Esophagus muscularis mucosa (tissue), 4 donors: ENCODE data around the gene PLXNA4. TPM values are rescaled to one million over a fixed set of nuclear protein-coding genes. Genes with fewer than 3 reads are reported as not detected.

ENCODE experiments used
- DNase-seq: peaks from one replicate; pipeline ENCODE4 v3.0.0-alpha.2; 2017; ENCODE audit errors: extremely low spot score
- H3K27ac ChIP-seq, 4 donors: fragments of 200-600 bp; sonication (generic); replicated peaks in 1 of 4; 1 replicate in 3 of 4; 2 replicates in 1 of 4; pipeline ENCODE4 v1.5.1; 2016 to 2019; ENCODE audit warnings: mild to moderate bottlenecking in 1 of 4
- H3K27me3 ChIP-seq, 4 donors: fragments of 200-600 bp; sonication (generic); one replicate each; pipeline versions ENCODE4 v1.5.1 to v1.6.0; 2016 to 2019
- H3K36me3 ChIP-seq, 4 donors: fragments of 200-600 bp; sonication (generic); one replicate each; pipeline ENCODE4 v1.5.1; 2016 to 2019
- H3K4me1 ChIP-seq, 4 donors: fragments of 200-600 bp; sonication (generic); one replicate each; pipeline ENCODE4 v1.5.1; 2016 to 2019
- H3K4me3 ChIP-seq, 4 donors: fragments of 200-600 bp; sonication (generic); 1 replicate in 2 of 4; 2 replicates in 2 of 4; pipeline ENCODE4 v1.5.1; 2016 to 2019; ENCODE audit warnings: mild to moderate bottlenecking in 4 of 4, moderate library complexity in 1 of 4
- H3K9me3 ChIP-seq, 4 donors: fragments of 200-600 bp; sonication (generic); 1 replicate in 3 of 4; 2 replicates in 1 of 4; pipeline ENCODE4 v1.5.1; 2016 to 2019
- EP300 ChIP-seq: sonication (generic); formaldehyde crosslinking; IDR thresholded peaks from one replicate; pipeline ENCODE4 v1.6.1; 2017; ENCODE audit warnings: antibody characterized with exemption
- POLR2A ChIP-seq: fragments of 450-650 bp; IDR thresholded peaks from one replicate; pipeline ENCODE4 v1.6.1; 2017; ENCODE audit warnings: antibody characterized with exemption, moderate library complexity, mild to moderate bottlenecking, low read depth
- POLR2AphosphoS5 ChIP-seq, 2 donors: sonication (generic); formaldehyde crosslinking; IDR thresholded peaks; one replicate each; pipeline ENCODE4 v1.6.1; 2017; ENCODE audit warnings: antibody characterized with exemption in 2 of 2
- WGBS: methylation state at CpG from one replicate; pipeline ENCODE4 v1.1.5; 2018; 5-methylcytosine and 5-hydroxymethylcytosine counted together
- intact Hi-C: fragments of 100-400 bp; cut with DNase I; formaldehyde crosslinking; loops from one replicate; pipeline ENCODE4 v1.15.1; 2023
- total RNA-seq, 4 donors: library from RNA; depleted of rRNA; stranded (reverse); fragments of >200 nt; gene quantifications; one replicate each; pipeline versions ENCODE4 v1.1.0 to v1.2.1, GENCODE V29; 2016
- TF ChIP-seq, protein P1 (sequence below), 3 experiments: fragments of 200-600 bp in 2 of 3; fragments of 450-650 bp in 1 of 3; sonication (generic) in 2 of 3; IDR thresholded peaks; one replicate each; pipeline ENCODE4 v1.5.1; 2017 to 2019; ENCODE audit warnings: antibody characterized with exemption in 3 of 3, mild to moderate bottlenecking in 2 of 3, moderate library complexity in 1 of 3

Gene PLXNA4
- total RNA-seq, 4 donors from 2014 or later, result 5.0 to 9.5 (median 6.6) TPM

DNA sequence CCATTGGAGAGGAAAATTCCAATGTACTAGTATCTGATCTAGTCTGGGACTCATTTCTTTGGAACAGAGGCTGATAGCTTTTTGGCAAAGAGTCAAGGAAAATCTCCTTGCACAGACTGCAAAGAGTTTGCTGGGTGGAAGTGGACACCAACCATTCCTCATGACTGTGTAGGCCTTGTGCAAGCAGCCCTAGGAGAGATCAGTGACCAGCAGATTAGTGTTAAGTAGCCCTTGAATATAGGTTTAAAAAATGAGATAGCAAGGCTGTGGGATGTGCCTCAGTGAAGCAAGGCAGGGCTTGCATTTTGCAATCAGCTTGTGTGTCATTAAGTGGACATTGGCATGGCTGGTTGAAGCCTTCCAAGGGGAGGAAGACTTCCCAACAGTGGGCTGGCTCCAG is 341.6 kb downstream of the PLXNA4 start:
- no peak overlapping the region for H3K4me3 ChIP-seq
- TF ChIP-seq EP300 (no peak), POLR2AphosphoS5 (IDR thresholded peaks at IDR 0.05) (no peak), POLR2A (no peak)
- TF ChIP-seq, protein P1, sequence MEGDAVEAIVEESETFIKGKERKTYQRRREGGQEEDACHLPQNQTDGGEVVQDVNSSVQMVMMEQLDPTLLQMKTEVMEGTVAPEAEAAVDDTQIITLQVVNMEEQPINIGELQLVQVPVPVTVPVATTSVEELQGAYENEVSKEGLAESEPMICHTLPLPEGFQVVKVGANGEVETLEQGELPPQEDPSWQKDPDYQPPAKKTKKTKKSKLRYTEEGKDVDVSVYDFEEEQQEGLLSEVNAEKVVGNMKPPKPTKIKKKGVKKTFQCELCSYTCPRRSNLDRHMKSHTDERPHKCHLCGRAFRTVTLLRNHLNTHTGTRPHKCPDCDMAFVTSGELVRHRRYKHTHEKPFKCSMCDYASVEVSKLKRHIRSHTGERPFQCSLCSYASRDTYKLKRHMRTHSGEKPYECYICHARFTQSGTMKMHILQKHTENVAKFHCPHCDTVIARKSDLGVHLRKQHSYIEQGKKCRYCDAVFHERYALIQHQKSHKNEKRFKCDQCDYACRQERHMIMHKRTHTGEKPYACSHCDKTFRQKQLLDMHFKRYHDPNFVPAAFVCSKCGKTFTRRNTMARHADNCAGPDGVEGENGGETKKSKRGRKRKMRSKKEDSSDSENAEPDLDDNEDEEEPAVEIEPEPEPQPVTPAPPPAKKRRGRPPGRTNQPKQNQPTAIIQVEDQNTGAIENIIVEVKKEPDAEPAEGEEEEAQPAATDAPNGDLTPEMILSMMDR (IDR thresholded peaks at IDR 0.05), result no peak
- intact Hi-C loops, result loop anchor here (2.0 kb wide), 1 partner anchor 62 kb away; no protein-coding TSS in a partner anchor

DNA sequence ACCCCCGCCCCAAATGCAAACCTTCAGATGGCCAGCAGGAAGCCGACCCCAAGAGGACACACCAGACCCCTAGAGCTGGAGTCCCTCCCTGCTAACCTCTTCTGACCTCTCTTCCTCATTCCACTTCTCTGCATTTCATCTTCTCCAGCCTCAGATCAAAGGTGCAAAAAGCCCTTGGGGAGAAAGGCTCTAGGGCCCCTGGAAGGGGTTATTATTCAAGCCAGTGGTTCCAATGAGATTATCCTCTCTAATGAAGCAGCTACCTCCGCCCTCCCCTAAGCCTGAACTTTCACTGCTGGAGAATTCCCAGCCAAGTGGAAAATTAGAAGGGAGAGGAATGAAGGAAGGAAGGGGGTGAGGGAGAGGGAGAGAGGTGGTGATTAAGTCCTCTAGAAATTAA is 343.9 kb downstream of the PLXNA4 start:
- H3K4me1 ChIP-seq, result no peaks in the 10 kb centered on the region
- H3K4me3 ChIP-seq, result no peak overlapping the region
- WGBS, result 87% methylated on average over 3 of the region's 3 CpGs
- no peaks in the 10 kb centered on the region for H3K36me3 ChIP-seq
- TF ChIP-seq, protein P1 (IDR thresholded peaks at IDR 0.05), result no peak
- TF ChIP-seq EP300 (no peak), POLR2AphosphoS5 (IDR thresholded peaks at IDR 0.05) (no peak), POLR2A (no peak)
- DNase-seq, result no peak
- intact Hi-C loops, result no loop called here
- H3K27me3 ChIP-seq, result no peaks in the 10 kb centered on the region
- no peaks in the 10 kb centered on the region for H3K9me3 ChIP-seq
- H3K27ac ChIP-seq, result no peak overlapping the region

More for the DNA sequence above, 341.6 kb downstream of the PLXNA4 start:
- no peaks in the 10 kb centered on the region for H3K9me3 ChIP-seq
- no peak for DNase-seq
- H3K36me3 ChIP-seq, result no peaks in the 10 kb centered on the region
- no peak overlapping the region for H3K27ac ChIP-seq
- no peaks in the 10 kb centered on the region for H3K4me1 ChIP-seq
- H3K27me3 ChIP-seq, result no peaks in the 10 kb centered on the region

DNA sequence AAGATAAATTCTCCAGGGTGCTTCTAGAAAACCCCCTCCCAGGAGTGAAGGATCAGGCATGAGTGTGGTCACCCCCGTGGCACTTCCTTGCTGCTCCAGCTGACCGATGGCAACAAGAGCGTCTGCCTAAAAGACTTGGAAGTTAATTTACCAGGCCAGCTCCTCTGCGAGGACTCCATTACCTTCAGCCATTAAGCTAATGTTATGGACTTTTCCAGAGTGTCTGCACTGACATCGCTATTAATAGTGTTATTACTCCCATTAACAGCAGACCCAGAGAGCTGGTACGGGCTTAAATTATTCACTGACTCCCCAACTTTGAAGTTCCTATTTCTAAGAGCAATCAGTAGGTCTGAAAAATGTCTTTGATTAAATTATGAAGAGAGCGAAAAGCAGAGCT is 345.8 kb downstream of the PLXNA4 start:
- peaks cover 0 to 6% (median 0%) of the 10 kb centered on the region in 4 donors for H3K36me3 ChIP-seq
- TF ChIP-seq POLR2A (no peak), EP300 (no peak), POLR2AphosphoS5 (IDR thresholded peaks at IDR 0.05) (no peak)
- TF ChIP-seq, protein P1 (IDR thresholded peaks at IDR 0.05), result no peak
- no peaks in the 10 kb centered on the region for H3K27me3 ChIP-seq

DNA sequence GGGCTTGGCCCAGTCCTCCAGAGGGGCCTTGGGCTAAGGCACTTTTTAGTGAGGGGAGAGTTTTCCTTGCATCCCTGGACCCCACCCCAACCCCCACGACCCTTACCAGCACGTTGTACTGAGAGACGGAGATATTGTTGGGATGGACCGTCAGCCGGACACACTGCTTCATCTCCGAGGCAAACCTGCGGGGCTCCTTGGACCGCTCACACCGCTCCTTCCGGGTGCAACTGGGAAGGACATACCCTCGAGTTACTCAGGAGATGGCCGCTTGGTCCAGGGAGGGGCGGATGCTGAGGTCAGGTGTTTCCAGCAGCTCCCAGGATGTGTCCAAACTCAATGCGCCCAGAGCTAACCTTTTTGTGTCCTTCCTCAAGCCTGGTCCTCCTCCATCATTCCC is 348.0 kb downstream of the PLXNA4 start:
- 92% methylated on average over 9 of the region's 14 CpGs for WGBS
- Histone ChIP-seq H3K4me3 (no peak overlapping the region), H3K27me3 (no peaks in the 10 kb centered on the region), H3K36me3 (peaks cover 0 to 16% (median 1%) of the 10 kb centered on the region in 4 donors), H3K4me1 (peaks cover 0 to 5% (median 0%) of the 10 kb centered on the region in 4 donors), H3K27ac (no peak overlapping the region), H3K9me3 (no peaks in the 10 kb centered on the region)
- no peak for DNase-seq
- TF ChIP-seq EP300 (no peak), POLR2A (no peak), POLR2AphosphoS5 (IDR thresholded peaks at IDR 0.05) (no peak)
- TF ChIP-seq, protein P1 (IDR thresholded peaks at IDR 0.05), result no peak
- intact Hi-C loops, result no loop called here

More for the DNA sequence above, 345.8 kb downstream of the PLXNA4 start:
- Histone ChIP-seq H3K4me3 (no peak overlapping the region), H3K9me3 (no peaks in the 10 kb centered on the region), H3K4me1 (peaks cover 0 to 3% (median 0%) of the 10 kb centered on the region in 4 donors), H3K27ac (no peak overlapping the region)
- DNase-seq, result no peak
- WGBS, result 98% methylated on average over 6 of the region's 7 CpGs
- intact Hi-C loops, result no loop called here

DNA sequence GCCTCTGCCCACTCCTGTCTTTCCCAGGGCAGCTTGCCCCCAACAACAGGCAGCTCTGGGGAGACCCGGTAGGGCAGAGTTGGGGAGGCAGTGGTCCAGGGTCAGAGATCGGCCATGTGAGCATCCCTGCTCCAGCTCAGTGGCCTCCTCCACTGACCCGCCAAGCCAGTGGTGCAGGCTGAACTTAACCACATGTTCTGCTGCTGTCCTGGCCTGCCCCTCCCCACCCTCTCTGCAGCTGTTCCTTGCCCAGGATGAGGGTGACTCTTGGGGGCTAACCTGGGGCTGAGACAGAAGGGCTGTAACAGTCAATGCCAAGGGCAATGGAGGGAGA is 349.3 kb downstream of the PLXNA4 start:
- Histone ChIP-seq H3K27me3 (no peaks in the 10 kb centered on the region), H3K27ac (no peak overlapping the region), H3K4me1 (peaks cover 0 to 5% (median 0%) of the 10 kb centered on the region in 4 donors), H3K36me3 (peaks cover 0 to 22% (median 6%) of the 10 kb centered on the region in 4 donors), H3K4me3 (no peak overlapping the region), H3K9me3 (no peaks in the 10 kb centered on the region)
- intact Hi-C loops, result no loop called here
- no peak for DNase-seq
- 67% methylated on average over 3 of the region's 3 CpGs for WGBS
- TF ChIP-seq POLR2A (no peak), EP300 (no peak), POLR2AphosphoS5 (IDR thresholded peaks at IDR 0.05) (no peak)
- TF ChIP-seq, protein P1 (IDR thresholded peaks at IDR 0.05), result no peak
